Measurements from ENCODE around the gene LRRC8B. TPM values are rescaled to one million over a fixed set of nuclear protein-coding genes. Genes with fewer than 3 reads are reported as not detected.

Gene LRRC8B
- total and polyA plus RNA-seq, 9 of the 15 experiments (the other 6 are each of a cell fraction or from before 2014, with no cell fraction given), result 4.3 to 43.7 (median 14.4) TPM

- H4K20me1 ChIP-seq (replicated peaks; ENCODE audit: control insufficient read depth, insufficient read depth, low read length), result no peaks in the 10 kb centered on the region
- no peak overlapping the region for H3K27ac ChIP-seq (ENCODE audit: extremely low read depth, low read depth, low read length)
- POLR2A ChIA-PET, result interaction anchor here (0.6 to 1.0 kb wide), 2 partner anchors 13 to 640 kb away, joined by 3 read pairs; no protein-coding TSS in a partner anchor
- no peak overlapping the region for H2AFZ ChIP-seq (ENCODE audit: low read depth, low read length)
- no peak overlapping the region for H3K4me3 ChIP-seq
- H3K27me3 ChIP-seq (ENCODE audit: control insufficient read depth in 2 of 2, insufficient read depth in 2 of 2, low read length in 2 of 2), result no peaks in the 10 kb centered on the region
- 67% methylated on average over 9 of the region's 9 CpGs for WGBS (ENCODE audit: insufficient coverage, low coverage, missing lambda C conversion rate)
- intact Hi-C loops (cut with micrococcal nuclease), result no loop called here
- BruUV-seq (replicated peaks), result no TSS peak
- FAIRE-seq (no peak), DNase-seq (ENCODE audit: extremely low read depth in 1 of 4, low spot score in 3 of 4) (no peak), ATAC-seq (no peak)
- H3K79me2 ChIP-seq (ENCODE audit: control insufficient read depth, insufficient read depth, low read length), result peaks cover 10% of the 10 kb centered on the region; the same call in 2 of the 3 replicates
- H3K4me2 ChIP-seq (ENCODE audit: insufficient read depth, low read length), result no peak overlapping the region
- H3K9me3 ChIP-seq (replicated peaks; ENCODE audit: control insufficient read depth, insufficient read depth, low read depth, low read length), result peaks cover 2% of the 10 kb centered on the region; the same call in 1 of the 2 replicates
- no peaks in the 10 kb centered on the region for H3K36me3 ChIP-seq (ENCODE audit: control insufficient read depth, insufficient read depth, low read length)
- in situ Hi-C loops (cut with MboI), result no loop called here
- H3K9me1 ChIP-seq (ENCODE audit: control insufficient read depth, insufficient read depth, low read length), result no peaks in the 10 kb centered on the region
- H3K9ac ChIP-seq (ENCODE audit: insufficient read depth in 1 of 2, low read depth in 2 of 2, low read length in 2 of 2), result no peak overlapping the region
- CTCF ChIA-PET (ENCODE audit: low intra/inter-chr PET ratio), result no interaction called here
- H3K4me1 ChIP-seq (replicated peaks in 1 of 2; ENCODE audit: control insufficient read depth in 2 of 2, insufficient read depth in 2 of 2, low read length in 2 of 2), result no peaks in the 10 kb centered on the region
- TF ChIP-seq ZNF407 (IDR thresholded peaks at IDR 0.05; ENCODE audit: low read depth) (no peak), ZHX1 (conservative IDR thresholded peaks at IDR 0.05; ENCODE audit: low read length) (no peak), ZBTB26 (CRISPR knock-in tag; IDR thresholded peaks at IDR 0.05) (no peak), TBL1XR1 (IDR thresholded peaks at IDR 0.05; ENCODE audit: low read length in 2 of 2) (no peak), HMGXB4 (CRISPR knock-in tag; IDR thresholded peaks at IDR 0.05) (no peak), FUS (optimal IDR thresholded peaks at IDR 0.05; ENCODE audit: low read depth, low read length) (no peak), JUNB (CRISPR knock-in tag; conservative IDR thresholded peaks at IDR 0.05) (no peak)
Measured at GRCh38 chr1:89644119-89644814, 119.6 kb downstream of the LRRC8B start.
